GM18861 (cell line): ENCODE results near the gene TOP3B.

Experiments used
- ATAC-seq: cut with Tn5 transposase; IDR thresholded peaks from one replicate; pipeline ENCODE4 v1.9.1; 2021; ENCODE audit not compliant: unreplicated experiment

Gene TOP3B

DNA sequence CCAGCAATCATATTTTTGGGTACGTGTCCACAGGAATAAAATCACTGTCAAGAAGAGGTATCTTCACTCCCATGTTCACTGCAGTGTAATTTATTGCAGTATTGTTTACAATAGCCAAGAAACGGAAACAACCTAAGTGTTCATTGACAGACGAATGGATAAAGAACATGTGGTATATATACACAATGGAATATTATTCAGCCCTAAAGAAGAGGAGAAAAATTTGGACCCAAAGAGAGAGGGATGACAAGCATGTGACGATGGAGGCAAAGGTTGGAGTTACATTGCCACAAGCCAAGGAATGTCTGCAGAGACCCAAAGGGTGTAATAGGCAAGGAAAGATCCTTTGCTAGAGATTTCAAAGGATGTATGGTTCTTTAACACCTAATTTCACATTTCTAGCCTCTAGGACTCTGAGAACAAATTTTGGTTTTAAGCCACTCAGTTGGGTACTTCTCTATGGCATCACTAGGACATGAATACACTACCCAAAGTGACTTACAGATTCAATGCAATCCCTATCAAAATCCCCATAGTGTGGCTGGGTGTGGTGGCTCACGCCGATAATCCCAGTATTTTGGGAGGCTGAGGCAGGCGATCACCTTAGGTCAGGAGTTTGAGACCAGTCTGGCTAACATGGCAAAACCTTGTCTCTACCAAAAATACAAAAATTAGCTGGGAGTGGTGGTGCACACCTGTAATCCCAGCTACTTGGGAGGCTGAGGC, 31.1 kb upstream of the TOP3B start:
- no peak for ATAC-seq

DNA sequence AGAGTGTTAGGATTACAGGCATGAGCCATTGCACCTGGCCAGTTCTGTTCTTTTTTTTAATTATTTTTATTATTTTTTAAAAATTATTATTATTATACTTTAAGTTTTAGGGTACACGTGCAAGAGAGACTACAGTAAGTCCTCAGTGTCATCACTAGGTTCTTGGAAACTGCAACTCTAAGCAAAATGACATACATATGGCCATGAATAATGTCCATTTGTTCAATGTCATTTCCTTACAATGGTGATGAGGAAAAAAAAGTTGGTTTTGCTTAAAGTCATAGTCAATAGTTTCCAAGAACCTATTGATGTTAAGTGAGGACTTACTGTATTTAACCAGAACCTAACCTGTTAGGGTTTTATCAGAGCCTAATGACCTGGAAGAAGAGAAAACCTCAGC, 29.4 kb upstream of the TOP3B start:
- no peak for ATAC-seq

DNA sequence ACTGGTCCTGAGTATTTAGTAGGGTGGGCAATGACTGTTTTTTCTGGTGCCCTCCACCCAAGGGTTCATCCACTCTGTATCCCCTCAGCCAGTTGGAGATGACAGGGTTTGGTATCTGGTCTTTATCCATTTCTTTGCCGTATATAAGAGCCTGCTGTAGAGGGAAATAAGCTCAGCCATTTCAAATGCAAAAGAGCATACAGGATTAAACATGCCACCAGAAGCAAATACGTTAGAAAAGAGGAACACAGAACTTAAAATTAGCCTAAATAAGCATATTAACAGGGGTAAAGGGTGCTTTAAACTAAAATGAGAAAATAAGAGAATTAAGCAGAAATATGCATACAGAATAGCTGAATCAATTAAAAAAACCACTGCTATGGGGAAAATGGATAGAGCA, 27.8 kb upstream of the TOP3B start:
- ATAC-seq, result no peak

DNA sequence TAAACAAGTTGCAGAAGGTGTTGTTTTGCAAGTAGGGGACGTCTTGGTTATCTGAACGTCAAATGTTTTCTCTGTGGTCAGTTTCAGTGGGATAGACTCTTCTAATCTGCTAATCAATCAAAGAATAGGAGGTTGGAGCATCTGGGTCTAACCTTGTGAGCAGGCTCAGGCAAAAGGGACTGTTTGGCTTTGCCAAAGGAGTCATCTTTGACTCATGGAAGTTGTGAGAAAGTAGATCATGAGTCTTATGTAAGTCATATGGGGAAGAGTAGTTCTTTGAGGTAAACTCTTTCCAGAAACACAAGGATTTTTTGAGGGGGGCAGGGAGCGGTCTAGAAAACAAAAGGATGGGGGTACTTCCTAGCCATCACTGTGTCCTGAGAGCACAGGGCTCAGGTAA, 27.1 kb upstream of the TOP3B start:
- ATAC-seq, result no peak

DNA sequence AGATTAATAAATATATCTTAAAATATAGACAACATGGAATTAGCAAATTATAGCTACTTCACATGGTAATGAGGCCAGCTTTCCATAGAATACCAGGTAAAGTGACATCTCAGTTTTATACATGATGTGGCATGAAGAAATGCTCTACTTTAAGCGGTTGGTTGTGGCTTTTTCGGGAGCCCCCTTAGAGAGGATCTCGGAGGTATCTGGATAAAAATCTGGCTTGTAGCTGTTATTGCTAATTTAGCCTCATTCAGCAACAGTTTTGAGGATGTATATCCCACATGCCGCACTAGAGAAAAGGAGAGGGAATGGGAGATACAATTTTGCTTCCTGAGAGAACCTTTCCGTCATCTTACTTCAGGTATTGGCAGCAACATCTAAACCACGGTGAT, 24.0 kb upstream of the TOP3B start:
- ATAC-seq, result no peak

DNA sequence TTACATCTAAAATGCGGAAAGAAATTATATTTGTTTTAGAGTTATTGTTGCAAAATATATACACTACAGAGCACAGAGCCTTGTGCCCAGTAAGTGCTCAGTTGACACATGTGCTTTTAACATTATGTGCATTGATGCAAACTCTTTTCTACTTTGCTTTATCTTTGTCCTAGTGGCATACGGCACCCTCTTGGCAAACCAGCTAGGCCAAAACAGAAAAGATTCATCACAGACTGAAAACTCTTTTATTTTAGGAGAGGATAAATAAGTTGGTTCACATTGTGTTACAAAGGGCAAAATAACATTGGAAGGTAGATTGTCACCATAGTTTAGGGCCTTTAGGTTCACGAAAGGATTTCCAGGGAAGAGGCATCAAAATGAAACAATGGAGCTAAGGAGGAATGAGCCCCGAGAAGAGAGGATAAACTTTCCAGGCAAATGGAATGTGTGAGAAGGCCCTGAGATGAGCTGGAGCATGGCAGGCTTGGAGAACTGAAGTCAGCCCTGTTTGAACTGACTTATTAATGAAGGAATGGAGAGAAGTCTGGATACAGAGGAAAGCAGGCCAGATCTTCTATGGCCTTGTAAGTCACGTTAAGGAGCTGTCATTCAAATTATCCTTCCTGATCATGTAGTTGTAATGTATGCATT, 23.5 kb upstream of the TOP3B start:
- ATAC-seq, result no peak

DNA sequence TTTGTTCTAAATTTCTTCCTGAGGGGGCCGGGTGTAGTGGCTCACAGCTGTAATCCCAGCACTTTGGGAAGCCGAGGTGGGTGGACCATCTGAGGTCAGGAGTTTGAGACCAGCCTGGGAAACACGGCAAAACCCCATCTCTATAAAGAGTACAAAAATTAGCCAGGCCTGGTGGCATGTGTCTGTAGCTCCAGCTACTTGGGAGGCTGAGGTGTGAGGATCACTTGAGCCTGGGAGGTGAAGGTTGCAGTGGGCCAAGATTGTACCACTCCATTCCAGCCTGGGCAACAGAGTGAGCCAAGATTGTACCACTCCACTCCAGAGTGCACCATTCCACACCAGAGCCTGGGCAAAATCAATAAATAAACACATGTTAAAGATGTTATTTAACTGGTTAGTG, 20.6 kb upstream of the TOP3B start:
- ATAC-seq, result no peak

DNA sequence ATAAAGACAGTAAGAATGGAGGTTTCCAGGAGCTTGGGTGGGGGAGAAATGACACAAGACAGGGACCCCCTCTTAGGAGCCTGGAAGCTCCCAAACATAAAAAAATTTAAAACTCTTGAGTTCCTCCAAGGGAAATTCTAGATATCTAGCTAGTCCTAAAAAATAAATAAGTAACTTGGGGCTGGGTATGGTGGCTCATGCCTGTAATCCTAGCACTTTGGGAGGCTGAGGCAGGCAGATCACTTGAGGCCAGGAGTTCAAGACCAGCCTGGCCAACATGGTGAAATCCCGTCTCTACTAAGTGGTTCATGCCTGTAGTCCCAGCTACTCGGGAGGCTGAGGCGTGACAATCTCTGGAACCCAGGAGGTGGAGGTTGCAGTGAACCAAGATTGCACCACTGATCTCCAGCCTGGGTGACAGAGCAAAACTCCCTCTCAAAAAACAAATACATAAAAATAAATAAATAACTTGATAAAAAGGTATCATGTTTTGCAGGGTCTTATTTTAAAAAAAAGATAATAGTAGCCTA, 20.0 kb upstream of the TOP3B start:
- ATAC-seq, result no peak

DNA sequence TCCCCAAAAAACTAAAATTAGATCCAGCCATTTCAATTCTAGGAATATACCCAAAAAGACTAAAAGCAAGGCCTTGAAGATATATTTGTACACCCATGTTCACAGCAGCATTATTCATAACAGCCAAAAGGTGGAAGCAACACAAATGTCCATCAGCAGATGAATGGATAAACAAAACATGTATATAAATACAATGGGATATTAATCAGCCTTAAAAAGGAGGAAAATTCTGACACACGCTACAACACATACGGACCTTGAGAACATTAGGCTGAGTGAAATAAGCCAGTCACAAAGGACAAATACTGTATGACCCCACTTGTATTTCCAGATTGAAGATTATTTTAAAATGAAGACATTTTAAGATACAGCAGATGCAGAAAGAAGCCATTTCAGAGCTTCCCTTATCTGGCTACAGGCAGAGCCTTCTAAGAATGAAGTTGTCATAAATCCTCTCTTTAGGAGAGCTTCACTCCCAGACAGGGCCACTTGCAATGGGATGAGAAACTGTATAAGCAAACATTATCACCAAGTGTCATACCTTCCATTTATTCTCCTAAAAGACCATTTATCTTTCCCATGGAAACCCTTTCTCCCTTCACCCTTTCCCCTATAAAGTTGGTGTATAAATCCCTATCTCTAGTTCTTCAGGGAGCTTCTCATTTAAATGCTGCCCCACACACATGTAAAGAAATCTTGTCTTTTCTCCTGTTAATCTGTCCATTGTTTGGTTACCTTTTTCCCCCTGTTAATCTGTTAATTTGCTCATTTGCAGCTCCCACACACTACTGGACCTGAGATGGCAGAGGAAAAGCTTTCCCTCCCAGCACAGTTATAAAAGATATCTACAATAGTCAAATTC, 19.3 kb upstream of the TOP3B start:
- ATAC-seq, result no peak

DNA sequence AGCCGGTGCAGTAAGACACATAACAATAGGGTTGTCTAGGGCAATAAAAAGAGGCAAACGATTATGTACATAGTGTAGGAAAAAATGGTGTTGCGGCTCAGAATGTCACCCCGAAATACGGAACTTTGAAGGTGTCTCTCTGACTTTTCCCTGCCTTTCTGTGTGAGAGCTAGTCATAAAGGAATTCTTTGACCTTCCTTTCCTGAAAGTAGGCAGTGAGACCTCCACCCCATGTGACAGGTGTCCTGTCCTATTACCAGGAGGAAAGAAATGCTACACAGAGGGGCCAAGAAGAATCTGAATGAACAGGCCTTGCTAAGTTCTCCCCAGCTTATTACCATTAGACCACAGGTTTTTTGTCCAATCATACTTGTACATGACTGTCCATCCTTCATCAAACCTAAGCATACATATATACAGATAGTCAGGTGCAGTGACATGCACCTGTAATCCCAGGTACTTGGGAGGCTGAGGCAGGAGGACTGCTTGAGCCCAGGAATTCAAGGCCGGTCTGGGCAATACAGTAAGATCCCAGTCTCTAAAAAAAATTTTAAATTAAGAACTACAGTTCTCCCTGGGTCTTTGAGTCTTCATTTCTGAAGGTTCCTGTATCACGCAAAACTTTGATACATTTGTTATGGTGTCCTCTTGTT, 16.1 kb upstream of the TOP3B start:
- no peak for ATAC-seq

DNA sequence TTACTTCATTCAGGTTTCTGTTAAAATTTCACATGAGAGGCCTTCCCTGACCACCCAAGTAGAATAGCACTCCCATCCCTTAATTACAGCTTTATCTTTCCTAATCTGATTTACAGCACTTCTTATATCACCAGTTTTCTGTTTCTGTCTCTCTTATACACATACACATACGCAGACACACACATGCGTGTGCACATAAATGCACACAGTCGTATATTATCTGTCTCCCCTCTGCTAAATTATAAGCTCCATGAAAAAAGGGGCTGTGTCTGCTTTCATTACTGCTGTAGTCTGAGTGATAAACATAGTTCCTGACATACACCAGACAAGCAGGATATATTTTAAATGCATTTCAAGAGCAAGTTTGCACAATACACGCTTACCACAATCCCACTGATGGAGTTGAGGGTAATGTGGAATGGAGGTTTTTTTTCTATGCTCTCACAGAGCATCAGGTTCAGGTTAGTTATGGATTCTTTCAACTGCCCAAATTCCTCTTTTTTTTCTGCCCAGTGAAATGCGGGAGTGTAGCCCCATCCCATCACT, 13.7 kb upstream of the TOP3B start:
- no peak for ATAC-seq

DNA sequence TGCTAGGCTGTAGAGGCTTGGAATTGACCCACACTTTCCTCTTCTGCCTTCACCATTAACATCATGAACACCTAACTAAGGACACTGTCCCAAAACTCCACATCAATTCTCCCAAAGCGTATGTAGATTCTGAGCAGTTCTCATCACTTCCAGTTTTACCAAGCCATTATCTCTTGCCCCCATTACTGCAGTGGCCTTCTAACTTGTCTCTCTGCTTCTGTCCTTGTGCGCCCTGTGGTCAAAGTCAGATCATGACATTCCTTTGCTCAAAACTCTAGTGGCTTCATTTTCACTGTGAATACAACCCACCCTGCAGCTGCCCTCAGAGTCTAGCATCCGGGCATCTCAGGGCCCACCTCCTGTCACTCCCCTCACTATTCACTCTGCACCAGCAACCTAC, 13.1 kb upstream of the TOP3B start:
- no peak for ATAC-seq

DNA sequence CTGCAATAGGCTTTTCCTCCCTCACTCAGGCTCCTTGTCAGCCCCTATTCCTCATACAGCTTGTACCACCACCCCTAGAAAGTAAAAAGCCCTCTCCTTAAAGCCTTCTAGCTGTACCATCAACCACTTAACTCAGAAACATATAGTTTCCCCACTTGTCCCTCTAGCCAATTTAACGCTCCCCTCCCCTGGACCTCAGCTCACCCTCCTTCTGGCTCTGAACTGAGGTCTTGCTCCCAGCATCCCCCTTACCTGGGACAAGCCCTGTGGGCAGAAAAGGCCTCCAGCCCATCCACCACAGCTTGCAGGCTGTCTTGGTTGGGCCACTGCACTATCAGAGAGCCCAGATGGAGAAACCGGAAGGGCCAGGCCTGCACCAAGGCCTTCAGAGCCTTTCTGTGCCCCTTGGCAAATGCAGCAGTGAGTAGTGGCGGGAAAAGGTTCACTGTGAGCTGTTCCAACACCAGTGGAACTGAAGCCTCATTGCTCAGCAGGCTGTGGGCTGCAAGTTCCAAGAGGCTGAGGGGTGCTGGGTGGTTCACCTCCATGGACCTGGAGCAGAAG, 12.4 kb upstream of the TOP3B start:
- ATAC-seq, result no peak

DNA sequence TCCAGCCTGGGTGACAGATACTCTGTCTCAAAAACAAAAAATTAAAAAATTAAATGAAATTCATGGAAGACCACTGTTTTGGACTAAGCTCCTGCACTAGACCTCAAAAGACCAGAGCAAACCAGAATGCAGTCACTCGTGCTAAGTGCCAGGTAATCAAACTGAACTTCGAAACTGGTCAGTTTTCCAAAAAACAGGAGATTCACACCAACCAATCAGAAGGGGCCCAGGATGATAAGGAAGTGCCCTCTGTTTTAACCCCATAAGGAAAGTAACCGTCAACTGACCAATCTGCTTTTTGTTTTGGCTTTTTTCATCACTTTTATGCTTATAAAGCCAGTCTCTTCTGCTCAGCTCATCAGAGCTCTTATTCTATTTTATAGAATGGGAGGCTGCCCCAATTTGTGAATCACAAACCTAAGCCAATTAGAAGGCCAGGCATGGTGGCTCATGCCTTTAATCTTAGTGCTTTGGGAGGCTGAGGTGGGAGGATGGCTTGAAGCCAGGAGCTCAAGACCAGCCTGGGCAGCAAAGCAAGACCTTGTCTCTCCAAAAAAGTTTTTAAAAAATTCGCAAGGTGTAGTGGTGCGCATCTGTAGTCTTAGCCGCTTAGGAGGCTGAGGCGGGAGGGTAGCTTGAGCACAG, 10.1 kb upstream of the TOP3B start:
- no peak for ATAC-seq

DNA sequence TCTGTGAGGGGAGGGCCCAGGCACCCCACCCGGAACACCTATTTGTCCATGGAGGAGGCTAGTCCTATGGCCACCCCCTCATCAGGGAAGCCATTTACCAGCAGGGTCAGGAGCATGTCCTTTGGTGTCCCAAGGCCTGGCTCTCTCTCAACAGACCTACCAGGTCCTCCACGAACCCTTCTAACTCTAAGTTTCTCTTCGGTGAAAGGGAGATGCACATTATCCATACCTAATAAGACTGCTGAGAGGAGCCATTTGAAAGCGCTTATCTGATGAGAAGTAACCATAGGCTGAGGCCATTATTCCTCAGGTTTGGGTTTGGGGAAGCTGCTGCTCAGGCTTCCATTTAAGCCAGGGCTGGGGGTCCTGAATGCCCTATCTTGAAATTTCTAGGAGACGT, 9.2 kb upstream of the TOP3B start:
- no peak for ATAC-seq

DNA sequence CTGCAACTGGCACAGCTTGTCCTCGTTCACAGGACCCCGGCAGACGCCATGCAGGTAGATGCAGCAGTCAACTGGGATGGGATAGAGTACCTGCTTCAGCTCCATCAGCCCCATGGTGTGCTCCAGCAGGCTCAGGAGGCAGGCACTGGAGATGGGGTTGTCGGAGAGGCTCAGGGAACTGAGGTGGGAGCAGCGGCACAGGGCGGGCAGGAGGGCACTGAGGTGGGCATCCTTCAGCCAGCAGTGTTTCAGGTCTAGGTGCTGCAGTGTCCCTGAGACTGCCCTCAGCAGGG, 8.7 kb upstream of the TOP3B start:
- no peak for ATAC-seq

DNA sequence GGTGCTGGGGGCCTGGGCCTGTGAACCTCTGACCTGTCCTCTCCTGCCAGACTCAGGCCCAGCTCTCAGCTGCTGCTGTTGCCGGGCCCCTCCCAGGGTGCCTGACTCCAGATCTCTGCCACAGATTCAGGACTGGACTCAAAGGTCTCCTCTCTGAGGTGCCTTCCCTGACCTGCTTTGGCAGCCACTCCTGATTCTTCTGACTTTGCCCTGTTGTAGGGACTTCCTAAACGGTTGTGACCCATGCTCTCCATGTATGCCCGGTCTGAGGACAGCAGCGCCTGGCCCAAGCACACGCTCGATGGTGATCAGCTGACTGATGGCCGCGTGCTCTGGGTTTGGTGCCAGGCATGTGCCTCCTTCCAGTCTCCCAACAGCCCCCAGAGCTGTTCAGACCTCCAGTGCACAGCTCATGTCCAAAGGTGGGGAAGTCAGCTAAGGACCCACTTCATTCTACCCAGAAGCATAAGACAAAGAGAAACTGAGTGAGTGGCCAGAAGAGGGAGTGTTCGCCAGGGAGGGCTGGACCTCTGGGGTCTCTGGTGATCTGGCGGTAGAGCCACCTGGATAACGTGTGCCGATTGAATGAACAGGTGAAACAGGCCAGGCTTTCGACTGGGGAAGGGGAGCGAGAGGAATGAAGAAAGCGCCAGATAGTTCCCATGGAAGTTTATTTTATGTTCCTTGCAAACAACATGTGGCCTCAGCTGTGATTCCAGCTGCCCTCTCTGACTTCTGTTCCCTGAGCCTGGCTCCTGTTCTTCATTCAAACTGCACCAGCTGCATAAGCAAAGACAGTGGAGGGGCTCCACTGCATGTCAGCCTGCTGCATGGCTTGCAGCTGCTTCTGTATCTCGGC, 8.1 kb upstream of the TOP3B start:
- no peak for ATAC-seq

DNA sequence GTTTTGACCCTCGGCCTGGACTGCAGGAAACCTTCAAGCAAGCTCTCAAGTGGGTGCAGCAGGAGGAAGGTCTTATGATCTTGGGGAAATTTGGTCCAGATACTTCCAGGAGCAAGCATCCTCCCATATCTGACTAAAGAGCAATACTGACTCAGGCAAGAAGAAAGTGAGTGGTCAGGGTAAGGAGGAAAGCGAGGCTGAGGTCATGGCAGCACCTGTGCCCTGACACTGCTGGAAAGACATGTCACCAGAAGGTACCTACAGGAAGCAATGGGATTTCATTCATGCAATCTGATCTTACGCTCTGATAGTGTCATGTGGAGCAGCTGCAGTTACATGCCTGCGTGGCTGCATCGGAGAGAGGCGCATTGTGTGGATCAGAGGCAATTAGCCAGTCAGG, 6.5 kb upstream of the TOP3B start:
- ATAC-seq, result no peak

DNA sequence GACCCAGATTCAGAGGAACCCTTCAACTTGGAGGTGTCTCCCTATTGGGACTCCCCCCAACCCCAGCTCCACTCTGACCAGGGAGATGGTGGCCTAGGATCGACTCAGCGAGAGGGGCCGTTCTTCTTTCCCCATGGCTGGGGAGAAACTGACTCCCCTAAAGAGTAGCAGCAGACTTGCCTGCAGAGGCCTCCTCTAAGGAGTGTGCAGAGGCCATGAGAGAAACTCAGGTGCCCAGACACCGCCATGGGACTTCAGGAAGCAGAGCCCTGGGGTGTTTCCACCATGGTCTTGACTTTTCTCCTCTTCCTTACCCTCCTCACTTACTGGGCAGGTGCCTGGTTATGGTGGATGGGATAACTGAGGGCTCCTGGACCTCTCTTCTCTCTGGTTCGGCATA, 2.6 kb upstream of the TOP3B start:
- ATAC-seq, result no peak

DNA sequence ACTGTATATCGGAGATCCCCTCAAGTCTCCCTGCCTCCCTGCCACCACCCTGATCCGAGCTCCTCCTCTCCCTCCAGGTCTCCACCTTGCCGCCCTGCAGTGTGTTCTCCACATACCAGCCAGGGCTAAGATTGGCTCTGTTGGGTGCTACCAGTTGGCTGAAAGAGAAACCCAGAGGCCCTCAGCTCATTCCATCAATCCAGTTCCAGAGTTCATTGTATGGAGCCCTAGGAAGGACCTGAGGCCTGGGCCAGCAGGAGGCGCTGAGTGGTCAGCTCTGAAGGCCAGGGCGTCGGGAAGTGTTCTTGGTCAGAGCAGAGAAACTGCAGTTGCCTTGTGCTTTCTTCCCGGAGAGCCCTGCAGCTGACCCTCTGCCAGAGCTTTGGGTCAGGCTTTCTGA, 2.2 kb upstream of the TOP3B start:
- no peak for ATAC-seq
